Endothelial cell of umbilical vein (primary cell): ENCODE results near the gene INHBE.

ENCODE experiments used
- CTCF ChIP-seq, 2 donors: IDR thresholded peaks; 1 replicate in 1 of 2; 2 replicates in 1 of 2; pipeline ENCODE4 v1.5.1; 2011; ENCODE audit warnings: low read length in 2 of 2, mild to moderate bottlenecking in 2 of 2, moderate library complexity in 2 of 2, control low read depth in 1 of 2, inconsistent platforms in 1 of 2, low read depth in 1 of 2; ENCODE audit not compliant: insufficient read depth in 1 of 2; ENCODE audit errors: extremely low read depth in 1 of 2
- FOS ChIP-seq: IDR thresholded peaks from 2 replicates; pipeline ENCODE4 v1.6.1; 2011; ENCODE audit warnings: mild to moderate bottlenecking, low read length, moderate library complexity, borderline replicate concordance; ENCODE audit not compliant: insufficient read depth
- POLR2A ChIP-seq: IDR thresholded peaks from 2 replicates; pipeline ENCODE4 v1.6.1; 2012; ENCODE audit warnings: low read depth, mild to moderate bottlenecking, control low read depth, low read length
- POLR2AphosphoS5 ChIP-seq: IDR thresholded peaks from 2 replicates; pipeline ENCODE4 v1.6.1; 2012; ENCODE audit warnings: low read depth, mild to moderate bottlenecking, control low read depth, low read length, moderate library complexity; ENCODE audit not compliant: insufficient read depth

- TF ChIP-seq POLR2AphosphoS5 (no peak), CTCF (IDR thresholded peaks at IDR 0.05; ENCODE audit: extremely low read depth in 1 of 2, insufficient read depth in 1 of 2, low read depth in 1 of 2, low read length in 2 of 2) (no peak), POLR2A (no peak), FOS (no peak)
These were observed 15.3 kb upstream of the INHBE start for GRCh38 chr12:57439762-57440266.
